Measurements from ENCODE around the gene PKD2L1. TPM values are rescaled to one million over a fixed set of nuclear protein-coding genes. Genes with fewer than 3 reads are reported as not detected.

The PKD2L1 gene
- polyA plus RNA-seq, 1 donor from 2014 or later, result not detected

Small RNA genes lying within 50 kb of the gene (small RNA-seq; reads per million reads assigned to genes)
- 0 reads per million in 3 experiments for gene RNU6-422P

Other genes starting within 250 kb of the PKD2L1 start
- not detected in 2 replicates for gene CPN1, start 248.4 kb downstream of the PKD2L1 start, polyA plus RNA-seq
- 6.5 and 7.5 TPM in 2 replicates for gene ERLIN1, start 144.2 kb downstream of the PKD2L1 start, polyA plus RNA-seq
- gene CHUK, start 100.6 kb downstream of the PKD2L1 start, polyA plus RNA-seq, result 62.2 and 71.6 TPM in 2 replicates
- gene CWF19L1, start 62.6 kb downstream of the PKD2L1 start, polyA plus RNA-seq, result 36.6 and 36.9 TPM in 2 replicates
- 262 and 299 TPM in 2 replicates for gene BLOC1S2, start 43.5 kb downstream of the PKD2L1 start, polyA plus RNA-seq
- gene SCD, start 17.0 kb upstream of the PKD2L1 start, polyA plus RNA-seq, result 82.9 and 85.0 TPM in 2 replicates
- 0.37 TPM in 1 of 2 replicates, not detected in the other for gene WNT8B, start 132.8 kb upstream of the PKD2L1 start, polyA plus RNA-seq
- 17.1 and 23.1 TPM in 2 replicates for gene SEC31B, start 189.6 kb upstream of the PKD2L1 start, polyA plus RNA-seq
- gene NDUFB8, start 199.6 kb upstream of the PKD2L1 start, polyA plus RNA-seq, result 407 and 483 TPM in 2 replicates
- 12.2 and 16.1 TPM in 2 replicates for gene HIF1AN, start 205.7 kb upstream of the PKD2L1 start, polyA plus RNA-seq